Spleen (tissue), 7 donors: ENCODE results near the gene PMM1.

Experiments
- CTCF ChIP-seq, 11 experiments: fragments of 200-600 bp in 7 of 11; fragments of 450-650 bp in 4 of 11; sonication (generic) in 4 of 11; IDR thresholded peaks in 8 of 11; conservative IDR thresholded peaks in 3 of 11; 1 replicate in 7 of 11; 2 replicates in 4 of 11; pipeline versions ENCODE4 v1.4.0 to v1.8.0; 2016 to 2021; ENCODE audit warnings: antibody characterized with exemption in 11 of 11, inconsistent platforms in 4 of 11, mild to moderate bottlenecking in 1 of 11
- POLR2A ChIP-seq, 3 donors: fragments of 450-650 bp; IDR thresholded peaks; one replicate each; pipeline ENCODE4 v1.5.1; 2017; ENCODE audit warnings: antibody characterized with exemption in 3 of 3, mild to moderate bottlenecking in 1 of 3
- POLR2AphosphoS5 ChIP-seq, 3 donors: sonication (generic); formaldehyde crosslinking; IDR thresholded peaks; one replicate each; pipeline ENCODE4 v1.5.1; 2017; ENCODE audit warnings: antibody characterized with exemption in 3 of 3
- donor health status: DM: no; HTN: no; CAD: no; lungs with moderate emphysema.
- donor health status: DM: no; HTN: no; CAD: no.
- donor health status: DM: no; HTN: no; CAD: no.

GRCh38 chr22:41542224-41542623 lies 47.4 kb downstream of the PMM1 start:
- TF ChIP-seq CTCF (IDR thresholded peaks at IDR 0.05 in 8 of 11, conservative IDR thresholded peaks at IDR 0.05 in 3 of 11) (no peak), POLR2A (IDR thresholded peaks at IDR 0.05) (no peak), POLR2AphosphoS5 (IDR thresholded peaks at IDR 0.05) (no peak)
